Osteocyte (in vitro differentiated cells): ENCODE data around the gene RAP1A. TPM values are rescaled to one million over a fixed set of nuclear protein-coding genes. Genes with fewer than 3 reads are reported as not detected.

Experiments used
- DNase-seq: peaks from one replicate; pipeline ENCODE4 v3.0.0; 2021; ENCODE audit warnings: mixed read lengths; ENCODE audit not compliant: unreplicated experiment; ENCODE audit errors: extremely low spot score
- H3K27ac Mint-ChIP-seq: one replicate; pipeline ENCODE4 v1.8.0; 2021; ENCODE audit warnings: mild to moderate bottlenecking, mixed read lengths; ENCODE audit not compliant: unreplicated experiment
- H3K27me3 Mint-ChIP-seq: one replicate; pipeline ENCODE4 v1.8.0; 2021; ENCODE audit warnings: mixed read lengths; ENCODE audit not compliant: unreplicated experiment
- H3K36me3 Mint-ChIP-seq: one replicate; pipeline ENCODE4 v1.8.0; 2021; ENCODE audit warnings: mixed read lengths; ENCODE audit not compliant: unreplicated experiment
- H3K4me1 Mint-ChIP-seq: one replicate; pipeline ENCODE4 v1.8.0; 2021; ENCODE audit warnings: mixed read lengths; ENCODE audit not compliant: unreplicated experiment
- H3K4me3 Mint-ChIP-seq: one replicate; pipeline ENCODE4 v1.8.0; 2021; ENCODE audit warnings: mild to moderate bottlenecking, moderate library complexity, mixed read lengths; ENCODE audit not compliant: unreplicated experiment
- H3K9me3 Mint-ChIP-seq: one replicate; pipeline ENCODE4 v1.8.0; 2021; ENCODE audit warnings: mixed read lengths; ENCODE audit not compliant: unreplicated experiment
- total RNA-seq: library from RNA; stranded (reverse); gene quantifications from 2 replicates; pipeline ENCODE4 v1.2.1, GENCODE V29; 2021
- TF ChIP-seq, protein P1 (sequence below): fragments of 200-600 bp; sonication (generic); IDR thresholded peaks from 2 replicates; pipeline ENCODE4 v1.5.0; 2021; ENCODE audit warnings: antibody characterized with exemption, mild to moderate bottlenecking, moderate library complexity

RAP1A gene
- total RNA-seq, 1 donor from 2014 or later, result 48.3 TPM

DNA sequence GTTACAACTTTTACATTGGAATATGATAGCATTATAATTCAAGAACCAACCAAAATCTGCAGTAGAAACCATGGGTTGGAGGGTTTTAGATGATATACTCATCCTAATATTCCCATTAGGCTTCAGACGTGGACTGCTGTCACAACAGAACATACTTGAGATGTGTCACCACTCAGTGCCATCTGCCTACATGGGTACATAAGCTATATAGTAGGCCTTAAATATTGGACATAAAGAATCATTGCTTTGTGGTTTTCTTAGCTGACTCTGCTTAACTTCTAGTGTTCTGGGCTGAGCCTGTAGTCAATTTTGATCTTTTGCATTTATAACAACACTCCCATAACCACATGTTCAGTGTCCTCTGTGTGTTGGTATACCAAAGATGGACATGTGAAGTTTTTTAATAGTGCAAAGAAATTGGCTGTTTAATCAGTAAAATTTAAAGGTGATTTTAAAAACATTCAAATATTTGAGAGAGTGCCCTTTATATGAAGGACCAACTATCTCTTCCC lies 14.2 kb downstream of the RAP1A start:
- Mint-ChIP-seq H3K9me3 (no peaks in the 10 kb centered on the region), H3K27ac (no peak overlapping the region), H3K27me3 (no peaks in the 10 kb centered on the region), H3K4me3 (no peak overlapping the region), H3K4me1 (peaks cover 18% of the 10 kb centered on the region), H3K36me3 (no peaks in the 10 kb centered on the region)
- TF ChIP-seq, protein P1, sequence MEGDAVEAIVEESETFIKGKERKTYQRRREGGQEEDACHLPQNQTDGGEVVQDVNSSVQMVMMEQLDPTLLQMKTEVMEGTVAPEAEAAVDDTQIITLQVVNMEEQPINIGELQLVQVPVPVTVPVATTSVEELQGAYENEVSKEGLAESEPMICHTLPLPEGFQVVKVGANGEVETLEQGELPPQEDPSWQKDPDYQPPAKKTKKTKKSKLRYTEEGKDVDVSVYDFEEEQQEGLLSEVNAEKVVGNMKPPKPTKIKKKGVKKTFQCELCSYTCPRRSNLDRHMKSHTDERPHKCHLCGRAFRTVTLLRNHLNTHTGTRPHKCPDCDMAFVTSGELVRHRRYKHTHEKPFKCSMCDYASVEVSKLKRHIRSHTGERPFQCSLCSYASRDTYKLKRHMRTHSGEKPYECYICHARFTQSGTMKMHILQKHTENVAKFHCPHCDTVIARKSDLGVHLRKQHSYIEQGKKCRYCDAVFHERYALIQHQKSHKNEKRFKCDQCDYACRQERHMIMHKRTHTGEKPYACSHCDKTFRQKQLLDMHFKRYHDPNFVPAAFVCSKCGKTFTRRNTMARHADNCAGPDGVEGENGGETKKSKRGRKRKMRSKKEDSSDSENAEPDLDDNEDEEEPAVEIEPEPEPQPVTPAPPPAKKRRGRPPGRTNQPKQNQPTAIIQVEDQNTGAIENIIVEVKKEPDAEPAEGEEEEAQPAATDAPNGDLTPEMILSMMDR, result no peak
- no peak for DNase-seq

DNA sequence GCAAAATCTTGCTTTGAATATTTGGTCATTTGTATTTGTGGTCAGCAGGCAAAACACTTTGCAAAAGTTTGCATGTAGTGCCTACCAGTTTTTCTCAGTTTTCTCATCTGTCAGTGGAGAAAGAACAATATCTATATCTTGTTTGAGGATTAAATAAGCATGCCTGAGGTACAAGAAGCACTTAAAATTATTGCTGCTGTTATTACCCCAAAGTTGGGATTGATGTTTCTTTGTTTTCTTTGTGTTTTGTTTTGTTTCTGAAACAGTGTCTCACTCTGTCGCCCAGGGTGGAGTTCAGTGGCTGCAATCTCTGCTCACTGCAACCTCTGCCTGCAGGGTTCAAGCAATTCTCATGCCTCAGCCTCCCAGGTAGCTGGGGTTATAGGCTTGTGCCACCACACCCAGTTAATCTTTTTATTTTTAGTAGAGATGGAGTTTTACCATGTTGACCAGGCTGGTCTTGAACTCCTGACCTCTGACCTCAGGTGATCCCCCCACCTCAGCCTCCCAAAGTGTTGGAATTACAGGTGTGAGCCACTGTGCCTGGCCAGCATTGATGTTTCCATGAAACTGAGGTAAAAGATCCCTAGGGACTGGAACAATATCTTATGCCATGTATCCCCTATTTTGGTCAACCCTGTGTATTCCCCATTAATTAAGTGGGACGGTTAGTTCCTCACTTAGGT lies 15.9 kb downstream of the RAP1A start:
- no peaks in the 10 kb centered on the region for H3K36me3 Mint-ChIP-seq
- TF ChIP-seq, protein P1, result no peak
- no peak overlapping the region for H3K4me3 Mint-ChIP-seq
- H3K27me3 Mint-ChIP-seq, result no peaks in the 10 kb centered on the region
- peaks cover 13% of the 10 kb centered on the region for H3K4me1 Mint-ChIP-seq
- H3K9me3 Mint-ChIP-seq, result no peaks in the 10 kb centered on the region
- no peak overlapping the region for H3K27ac Mint-ChIP-seq
- no peak for DNase-seq

DNA sequence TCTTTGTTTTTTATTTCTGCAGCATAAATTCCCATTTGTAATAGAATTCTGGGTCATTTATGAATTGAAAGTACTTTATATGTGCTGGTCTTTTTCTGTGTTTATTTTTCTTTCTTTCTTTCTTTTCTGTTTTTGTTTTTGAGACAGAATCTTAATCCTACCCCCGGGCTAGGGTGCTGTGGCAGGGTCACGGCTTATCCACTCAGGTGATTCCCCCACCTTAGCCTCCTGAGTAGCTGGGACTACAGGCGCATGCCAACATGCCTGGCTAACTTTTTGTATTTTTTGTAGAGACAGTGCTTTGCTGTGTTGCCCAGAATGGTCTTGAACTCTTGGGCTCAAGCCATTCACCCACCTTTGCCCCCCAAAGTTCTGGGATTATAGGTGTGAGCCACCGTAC lies 18.7 kb downstream of the RAP1A start:
- Mint-ChIP-seq H3K9me3 (peaks cover 2% of the 10 kb centered on the region), H3K4me1 (peaks cover 9% of the 10 kb centered on the region), H3K27ac (no peak overlapping the region), H3K36me3 (peaks cover 1% of the 10 kb centered on the region), H3K27me3 (no peaks in the 10 kb centered on the region), H3K4me3 (no peak overlapping the region)
- no peak for DNase-seq
- TF ChIP-seq, protein P1, result no peak

DNA sequence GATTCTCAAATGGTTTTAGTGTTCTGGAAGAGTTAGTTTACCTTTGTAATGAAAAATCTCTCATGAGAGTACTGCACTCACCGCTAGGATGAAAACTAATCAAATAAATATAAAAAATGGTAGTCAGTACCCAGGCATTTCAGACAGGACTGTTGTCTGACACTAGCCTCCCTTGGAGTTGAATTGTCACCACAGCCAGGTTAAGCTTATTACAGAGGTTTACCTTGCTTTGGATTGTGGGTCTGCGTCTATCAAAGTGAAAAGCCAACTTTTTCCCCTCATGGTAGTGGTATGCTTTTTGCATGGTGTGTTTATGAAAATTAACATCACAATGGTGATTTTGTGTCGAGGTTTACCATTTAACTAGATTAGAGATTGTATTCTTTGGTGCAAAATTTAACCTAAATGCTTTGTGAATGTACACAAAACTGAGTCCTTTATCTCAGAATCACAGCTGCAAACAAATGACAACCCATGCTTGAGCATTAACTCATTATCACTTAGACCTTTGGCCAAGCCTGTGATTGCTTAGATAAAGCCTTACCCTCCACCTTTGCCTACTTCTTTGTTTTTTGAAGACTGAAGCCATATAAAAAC lies 20.1 kb downstream of the RAP1A start:
- Mint-ChIP-seq H3K9me3 (peaks cover 5% of the 10 kb centered on the region), H3K4me3 (no peak overlapping the region), H3K27me3 (no peaks in the 10 kb centered on the region), H3K27ac (no peak overlapping the region), H3K36me3 (peaks cover 4% of the 10 kb centered on the region), H3K4me1 (peaks cover 7% of the 10 kb centered on the region)
- DNase-seq, result no peak
- TF ChIP-seq, protein P1, result no peak

DNA sequence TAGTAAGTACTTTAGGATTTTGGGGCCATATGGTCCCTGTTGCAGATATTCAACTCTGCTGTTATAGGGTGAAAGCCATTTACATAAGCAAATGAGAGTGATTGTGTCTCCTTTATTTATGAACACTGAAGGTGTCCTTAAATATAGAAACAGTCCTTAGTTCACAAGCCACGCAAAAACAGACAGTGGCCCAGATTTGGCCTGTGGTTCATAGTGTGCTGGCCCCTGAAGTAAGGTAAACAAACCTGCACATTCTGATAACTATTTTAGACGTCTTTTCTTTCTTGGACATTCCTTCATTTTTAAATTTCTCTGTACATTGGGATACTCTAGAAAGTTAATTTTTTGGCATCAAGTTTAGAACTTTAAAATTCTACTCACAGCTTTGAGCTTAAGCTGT lies 23.5 kb downstream of the RAP1A start:
- H3K27me3 Mint-ChIP-seq, result no peaks in the 10 kb centered on the region
- H3K4me1 Mint-ChIP-seq, result peaks cover 9% of the 10 kb centered on the region

More for the DNA sequence above, 23.5 kb downstream of the RAP1A start:
- Mint-ChIP-seq H3K36me3 (peaks cover 4% of the 10 kb centered on the region), H3K9me3 (peaks cover 5% of the 10 kb centered on the region), H3K4me3 (no peak overlapping the region), H3K27ac (no peak overlapping the region)
- DNase-seq, result no peak
- TF ChIP-seq, protein P1, result no peak
